IMR-90 (cell line): ENCODE results near the gene FDX1. TPM values are rescaled to one million over a fixed set of nuclear protein-coding genes. Genes with fewer than 3 reads are reported as not detected.

ENCODE experiments used
- ATAC-seq: fragments of 200-7000 bp; cut with Tn5 transposase; 2 replicates; pipeline ENCODE4 v1.9.1; 2020; ENCODE audit warnings: low read depth, mild to moderate bottlenecking, moderate library complexity
- BruUV-seq: library from RNA; stranded (reverse); fragments of 400-500 nt; replicated peaks from 2 replicates; lab custom pipeline; 2021; lab: Mats Ljungman, UMichigan
- CTCF ChIA-PET: fragments of 300-600 bp; formaldehyde crosslinking; extraction: SDS; loops from one replicate; lab custom pipeline; 2021; ENCODE audit warnings: antibody characterized with exemption; lab: Yijun Ruan, JAX
- POLR2A ChIA-PET: fragments of 300-600 bp; sonication (Branson Sonifier 250); formaldehyde crosslinking; loops from one replicate; lab custom pipeline; 2022; ENCODE audit warnings: antibody characterized with exemption; ENCODE audit not compliant: unreplicated experiment; lab: Charles Lee
- DNase-seq: peaks from one replicate; pipeline ENCODE4 v3.0.0; 2013
- H2AFZ ChIP-seq: replicated peaks from 2 replicates; pipeline ENCODE3; 2013; ENCODE audit warnings: low read length, mild to moderate bottlenecking; ENCODE audit not compliant: poor library complexity
- H2AK5ac ChIP-seq: 2 replicates; pipeline ENCODE4 v1.6.1; 2013; ENCODE audit warnings: low read depth, low read length, inconsistent platforms
- H2AK9ac ChIP-seq: replicated peaks from 2 replicates; pipeline ENCODE3; 2013; ENCODE audit warnings: mild to moderate bottlenecking, low read depth, low read length, moderate library complexity; ENCODE audit not compliant: poor library complexity
- H2BK120ac ChIP-seq: 2 replicates; pipeline ENCODE4 v1.6.1; 2013; ENCODE audit warnings: low read depth, low read length, inconsistent platforms
- H2BK15ac ChIP-seq: 3 replicates; pipeline ENCODE4 v1.6.1; 2013; ENCODE audit warnings: low read depth, low read length, inconsistent platforms
- H2BK20ac ChIP-seq: 2 replicates; pipeline ENCODE4 v1.6.1; 2013; ENCODE audit warnings: low read depth, mild to moderate bottlenecking, inconsistent platforms, low read length, moderate library complexity
- H2BK5ac ChIP-seq: 2 replicates; pipeline ENCODE4 v1.6.1; 2013; ENCODE audit warnings: mild to moderate bottlenecking, low read depth, low read length, inconsistent platforms; ENCODE audit not compliant: poor library complexity, severe bottlenecking
- H3K14ac ChIP-seq: replicated peaks from 2 replicates; pipeline ENCODE4 v1.6.1; 2013; ENCODE audit warnings: low read depth, low read length, inconsistent platforms
- H3K18ac ChIP-seq: 2 replicates; pipeline ENCODE4 v1.6.1; 2013; ENCODE audit warnings: low read depth, low read length, control low read depth
- H3K23ac ChIP-seq: 2 replicates; pipeline ENCODE4 v1.6.1; 2013; ENCODE audit warnings: low read depth, low read length, inconsistent platforms
- H3K27ac ChIP-seq: 2 replicates; pipeline ENCODE4 v1.5.1; 2013; ENCODE audit warnings: mild to moderate bottlenecking, control low read depth, low read length; ENCODE audit not compliant: insufficient read depth
- H3K27me3 ChIP-seq: 2 replicates; pipeline ENCODE4 v1.6.1; 2013; ENCODE audit warnings: low read length; ENCODE audit not compliant: control insufficient read depth, insufficient read depth
- H3K36me3 ChIP-seq: 2 replicates; pipeline ENCODE4 v1.6.1; 2013; ENCODE audit warnings: low read length, mixed read lengths; ENCODE audit not compliant: control insufficient read depth, insufficient read depth
- H3K4ac ChIP-seq: 2 replicates; pipeline ENCODE4 v1.6.1; 2013; ENCODE audit warnings: low read depth, low read length, inconsistent platforms
- H3K4me1 ChIP-seq: 2 replicates; pipeline ENCODE4 v1.6.1; 2013; ENCODE audit warnings: low read length, mixed read lengths; ENCODE audit not compliant: control insufficient read depth, insufficient read depth
- H3K4me2 ChIP-seq: 2 replicates; pipeline ENCODE4 v1.6.1; 2013; ENCODE audit warnings: low read depth, mild to moderate bottlenecking, control low read depth, low read length, moderate library complexity
- H3K4me3 ChIP-seq: 2 replicates; pipeline ENCODE4 v1.5.1; 2013; ENCODE audit warnings: low read depth, mild to moderate bottlenecking, control low read depth, low read length, moderate library complexity; ENCODE audit not compliant: insufficient read depth
- H3K56ac ChIP-seq: 2 replicates; pipeline ENCODE4 v1.6.1; 2013; ENCODE audit warnings: low read length, inconsistent platforms; ENCODE audit not compliant: insufficient read depth; ENCODE audit errors: extremely low read depth
- H3K79me1 ChIP-seq, 2 experiments: 2 replicates each; pipeline ENCODE4 v1.6.1; 2013; ENCODE audit warnings: low read length in 2 of 2, inconsistent platforms in 1 of 2, low read depth in 1 of 2
- H3K9ac ChIP-seq: 2 replicates; pipeline ENCODE4 v1.6.1; 2013; ENCODE audit warnings: low read depth, low read length, control low read depth
- H3K9me1 ChIP-seq: 2 replicates; pipeline ENCODE4 v1.6.1; 2013; ENCODE audit warnings: low read length, inconsistent platforms; ENCODE audit not compliant: insufficient read depth
- H3K9me3 ChIP-seq: 2 replicates; pipeline ENCODE4 v1.6.1; 2013; ENCODE audit warnings: low read length; ENCODE audit not compliant: control insufficient read depth, insufficient read depth
- H4K20me1 ChIP-seq: 2 replicates; pipeline ENCODE4 v1.6.1; 2013; ENCODE audit warnings: low read length, inconsistent platforms; ENCODE audit not compliant: insufficient read depth
- H4K5ac ChIP-seq: 2 replicates; pipeline ENCODE4 v1.6.1; 2013; ENCODE audit warnings: mild to moderate bottlenecking, low read depth, low read length, control low read depth
- H4K8ac ChIP-seq, 2 experiments: 2 replicates each; pipeline ENCODE4 v1.6.1; 2013; ENCODE audit warnings: low read depth in 2 of 2, low read length in 2 of 2, control low read depth in 1 of 2, inconsistent platforms in 1 of 2
- H4K91ac ChIP-seq: 2 replicates; pipeline ENCODE4 v1.6.1; 2013; ENCODE audit warnings: low read depth, low read length, inconsistent platforms; ENCODE audit not compliant: insufficient read depth
- BHLHE40 ChIP-seq: fragments of 150-350 bp; IDR thresholded peaks from 2 replicates; pipeline ENCODE4 v1.6.1; 2016; ENCODE audit warnings: mild to moderate bottlenecking, low read depth, low read length
- CEBPB ChIP-seq: IDR thresholded peaks from 2 replicates; pipeline ENCODE4 v1.6.1; 2012; ENCODE audit warnings: low read depth, low read length, improper control_type of control experiment
- CHD1 ChIP-seq: IDR thresholded peaks from 2 replicates; pipeline ENCODE4 v1.6.1; 2012; ENCODE audit warnings: low read depth, low read length, improper control_type of control experiment
- FOS ChIP-seq: fragments of 150-350 bp; IDR thresholded peaks from 2 replicates; pipeline ENCODE4 v1.6.1; 2016; ENCODE audit warnings: low read depth, low read length
- MAFK ChIP-seq: IDR thresholded peaks from 2 replicates; pipeline ENCODE4 v1.6.1; 2012; ENCODE audit warnings: low read depth, low read length, improper control_type of control experiment
- MAZ ChIP-seq: IDR thresholded peaks from 2 replicates; pipeline ENCODE4 v1.6.1; 2012; ENCODE audit warnings: low read depth, mild to moderate bottlenecking, low read length, improper control_type of control experiment, moderate library complexity, borderline replicate concordance
- MXI1 ChIP-seq: IDR thresholded peaks from 2 replicates; pipeline ENCODE4 v1.6.1; 2012; ENCODE audit warnings: low read depth, mild to moderate bottlenecking, low read length, moderate library complexity, borderline replicate concordance
- POLR2A ChIP-seq: IDR thresholded peaks from 2 replicates; pipeline ENCODE4 v1.6.1; 2012; ENCODE audit warnings: mild to moderate bottlenecking, low read depth, low read length
- RAD21 ChIP-seq: IDR thresholded peaks from 2 replicates; pipeline ENCODE4 v1.6.1; 2012; ENCODE audit warnings: low read length, improper control_type of control experiment
- RCOR1 ChIP-seq: IDR thresholded peaks from 2 replicates; pipeline ENCODE4 v1.6.1; 2012; ENCODE audit warnings: mild to moderate bottlenecking, low read length, improper control_type of control experiment; ENCODE audit not compliant: insufficient replicate concordance
- RFX5 ChIP-seq: IDR thresholded peaks from 2 replicates; pipeline ENCODE4 v1.8.0; 2012; ENCODE audit warnings: low read depth, mild to moderate bottlenecking, low read length, moderate library complexity
- SMC3 ChIP-seq: fragments of 150-350 bp; IDR thresholded peaks from 2 replicates; pipeline ENCODE4 v1.6.1; 2016; ENCODE audit warnings: low read depth, mild to moderate bottlenecking, antibody characterized with exemption, low read length, moderate library complexity
- WGBS, 2 experiments: methylation state at CpG; one replicate each; pipeline versions ENCODE4 v1.1.5 to v1.1.7; 2013; ENCODE audit warnings: missing lambda C conversion rate in 2 of 2; ENCODE audit not compliant: insufficient read length in 1 of 2; ENCODE audit errors: extremely low coverage in 2 of 2; 5-methylcytosine and 5-hydroxymethylcytosine counted together
- dilution Hi-C: fragments of 300-500 bp; cut with HindIII; formaldehyde crosslinking; loops from one replicate; pipeline ENCODE4 v1.14.3; 2018; ENCODE audit warnings: low sequenced_read_pairs; ENCODE audit not compliant: unreplicated experiment
- in situ Hi-C: fragments of 300-500 bp; cut with MboI; formaldehyde crosslinking; loops from 3 replicates; pipeline ENCODE4 v1.14.3; 2019; ENCODE audit warnings: low sequenced_read_pairs, inconsistent platforms, mixed read lengths
- intact Hi-C: fragments of 100-400 bp; cut with micrococcal nuclease; formaldehyde crosslinking; loops from 2 replicates; pipeline ENCODE4 v1.10.0; 2022
- polyA plus RNA-seq, 3 experiments: library from polyadenylated mRNA; depleted of rRNA; stranded (reverse); fragments of >200 nt; gene quantifications; 2 replicates each; pipeline ENCODE4 v1.2.3, GENCODE V29; 2012; ENCODE audit warnings: low replicate concordance in 1 of 3
- total RNA-seq: library from RNA; depleted of rRNA; stranded (reverse); fragments of >200 nt; gene quantifications from 2 replicates; pipeline ENCODE4 v1.2.3, GENCODE V29; 2012
- TF ChIP-seq, protein P1 (sequence below): fragments of 150-350 bp; IDR thresholded peaks from 2 replicates; pipeline ENCODE4 v1.6.1; 2016; ENCODE audit warnings: low read depth, mild to moderate bottlenecking, low read length, moderate library complexity, borderline replicate concordance
- TF ChIP-seq, protein P2 (sequence below): conservative IDR thresholded peaks from 2 replicates; pipeline ENCODE4 v1.5.1; 2012; ENCODE audit warnings: mild to moderate bottlenecking, low read depth, low read length, improper control_type of control experiment
- TF ChIP-seq, protein P3 (sequence below): fragments of 150-350 bp; IDR thresholded peaks from 2 replicates; pipeline ENCODE4 v1.6.1; 2017; ENCODE audit warnings: mild to moderate bottlenecking, antibody characterized with exemption, low read length, low read depth

The FDX1 gene
- total and polyA plus RNA-seq, 2 of the 4 experiments (the other 2 are of a cell fraction): 4.3 to 5.1 TPM

DNA sequence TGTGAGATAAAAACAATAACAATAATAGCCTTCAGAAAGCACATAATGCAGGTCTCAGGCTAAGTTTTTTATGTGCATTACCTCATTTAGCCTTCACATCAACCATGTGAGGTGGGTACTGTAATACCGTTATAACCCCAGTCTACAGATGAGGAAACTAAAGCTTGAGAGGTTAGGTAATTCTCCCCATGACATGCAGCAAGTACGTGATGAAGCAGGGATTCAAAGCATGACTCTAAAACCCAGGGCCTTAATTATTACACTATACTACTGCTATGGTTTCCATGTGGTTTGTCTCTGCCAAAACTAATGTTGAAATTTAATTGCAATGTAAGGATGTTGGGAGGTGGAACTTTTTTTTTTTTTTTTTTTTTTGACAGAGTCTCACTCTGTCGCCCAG is 37.7 kb upstream of the FDX1 start:
- CTCF ChIA-PET: no interaction called here
- Histone ChIP-seq H4K91ac (no peak overlapping the region), H3K4me3 (no peak overlapping the region), H3K18ac (no peak overlapping the region), H3K27me3 (no peaks in the 10 kb centered on the region; the same call in 1 of the 2 replicates), H2BK20ac (no peak overlapping the region), H2AK9ac (no peak overlapping the region), H3K27ac (no peak overlapping the region), H3K4me2 (no peak overlapping the region), H3K9me1 (no peaks in the 10 kb centered on the region), H3K9me3 (peaks cover 2% of the 10 kb centered on the region; the same call in 1 of the 2 replicates), H3K23ac (no peak overlapping the region), H3K56ac (no peak overlapping the region), H4K5ac (no peak overlapping the region), H2BK5ac (no peak overlapping the region), H3K4me1 (no peaks in the 10 kb centered on the region), H2AK5ac (no peak overlapping the region), H3K36me3 (no peaks in the 10 kb centered on the region), H2BK15ac (no peak overlapping the region), H3K4ac (no peak overlapping the region), H4K20me1 (no peaks in the 10 kb centered on the region), H2BK120ac (no peak overlapping the region), H3K79me1 (no peaks in the 10 kb centered on the region), H3K14ac (no peak overlapping the region), H3K9ac (no peak overlapping the region), H4K8ac (no peak overlapping the region), H2AFZ (no peak overlapping the region)
- in situ Hi-C loops: no loop called here
- no CpG with 5 or more reads among the region's 3 CpGs for WGBS, 2 experiments
- POLR2A ChIA-PET: no interaction called here
- dilution Hi-C loops: no loop called here
- no peak for TF ChIP-seq MAZ
- TF ChIP-seq POLR2A: no peak
- TF ChIP-seq SMC3: no peak
- TF ChIP-seq, protein P1, sequence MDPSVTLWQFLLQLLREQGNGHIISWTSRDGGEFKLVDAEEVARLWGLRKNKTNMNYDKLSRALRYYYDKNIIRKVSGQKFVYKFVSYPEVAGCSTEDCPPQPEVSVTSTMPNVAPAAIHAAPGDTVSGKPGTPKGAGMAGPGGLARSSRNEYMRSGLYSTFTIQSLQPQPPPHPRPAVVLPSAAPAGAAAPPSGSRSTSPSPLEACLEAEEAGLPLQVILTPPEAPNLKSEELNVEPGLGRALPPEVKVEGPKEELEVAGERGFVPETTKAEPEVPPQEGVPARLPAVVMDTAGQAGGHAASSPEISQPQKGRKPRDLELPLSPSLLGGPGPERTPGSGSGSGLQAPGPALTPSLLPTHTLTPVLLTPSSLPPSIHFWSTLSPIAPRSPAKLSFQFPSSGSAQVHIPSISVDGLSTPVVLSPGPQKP: no peak
- TF ChIP-seq RCOR1: no peak
- no peak for TF ChIP-seq RAD21
- TF ChIP-seq, protein P2, sequence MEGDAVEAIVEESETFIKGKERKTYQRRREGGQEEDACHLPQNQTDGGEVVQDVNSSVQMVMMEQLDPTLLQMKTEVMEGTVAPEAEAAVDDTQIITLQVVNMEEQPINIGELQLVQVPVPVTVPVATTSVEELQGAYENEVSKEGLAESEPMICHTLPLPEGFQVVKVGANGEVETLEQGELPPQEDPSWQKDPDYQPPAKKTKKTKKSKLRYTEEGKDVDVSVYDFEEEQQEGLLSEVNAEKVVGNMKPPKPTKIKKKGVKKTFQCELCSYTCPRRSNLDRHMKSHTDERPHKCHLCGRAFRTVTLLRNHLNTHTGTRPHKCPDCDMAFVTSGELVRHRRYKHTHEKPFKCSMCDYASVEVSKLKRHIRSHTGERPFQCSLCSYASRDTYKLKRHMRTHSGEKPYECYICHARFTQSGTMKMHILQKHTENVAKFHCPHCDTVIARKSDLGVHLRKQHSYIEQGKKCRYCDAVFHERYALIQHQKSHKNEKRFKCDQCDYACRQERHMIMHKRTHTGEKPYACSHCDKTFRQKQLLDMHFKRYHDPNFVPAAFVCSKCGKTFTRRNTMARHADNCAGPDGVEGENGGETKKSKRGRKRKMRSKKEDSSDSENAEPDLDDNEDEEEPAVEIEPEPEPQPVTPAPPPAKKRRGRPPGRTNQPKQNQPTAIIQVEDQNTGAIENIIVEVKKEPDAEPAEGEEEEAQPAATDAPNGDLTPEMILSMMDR: no peak
- TF ChIP-seq MAFK: no peak
- TF ChIP-seq CHD1: no peak
- TF ChIP-seq FOS: no peak
- TF ChIP-seq MXI1: no peak
- TF ChIP-seq CEBPB: no peak
- no peak for TF ChIP-seq BHLHE40
- no peak for TF ChIP-seq RFX5
- TF ChIP-seq, protein P3, sequence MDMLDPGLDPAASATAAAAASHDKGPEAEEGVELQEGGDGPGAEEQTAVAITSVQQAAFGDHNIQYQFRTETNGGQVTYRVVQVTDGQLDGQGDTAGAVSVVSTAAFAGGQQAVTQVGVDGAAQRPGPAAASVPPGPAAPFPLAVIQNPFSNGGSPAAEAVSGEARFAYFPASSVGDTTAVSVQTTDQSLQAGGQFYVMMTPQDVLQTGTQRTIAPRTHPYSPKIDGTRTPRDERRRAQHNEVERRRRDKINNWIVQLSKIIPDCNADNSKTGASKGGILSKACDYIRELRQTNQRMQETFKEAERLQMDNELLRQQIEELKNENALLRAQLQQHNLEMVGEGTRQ: no peak
- intact Hi-C loops: no loop called here
- BruUV-seq: no TSS peak
- no peak for DNase-seq
- no peak for ATAC-seq
